NCI-H226 (cell line): Measurements from ENCODE around the gene APP.
A peak's percentile ranks its signal among the peaks of the same experiment; 100 is the strongest.

Source experiments
- DNase-seq: peaks from one replicate; pipeline ENCODE4 v3.0.0-alpha.2; 2015

The APP gene

GRCh38 chr21:25967901-25968438 is 202.6 kb downstream of the APP start:
- DNase-seq, result no peak

- no peak for DNase-seq
These were observed 203.2 kb downstream of the APP start for GRCh38 chr21:25967181-25967900.

GRCh38 chr21:25965951-25966707 is 204.4 kb downstream of the APP start:
- DNase-seq, result no peak

- no peak for DNase-seq
These were observed 205.6 kb downstream of the APP start for GRCh38 chr21:25964926-25965325.

- DNase-seq, result no peak
These were observed 206.6 kb downstream of the APP start for GRCh38 chr21:25964015-25964414.

- DNase-seq, result peak; percentile 79
These were observed 207.4 kb downstream of the APP start for GRCh38 chr21:25963181-25963580.

GRCh38 chr21:25961042-25961441 is 209.5 kb downstream of the APP start:
- no peak for DNase-seq

- no peak for DNase-seq
These were observed 210.2 kb downstream of the APP start for GRCh38 chr21:25960402-25960801.

GRCh38 chr21:25959799-25960198 is 210.8 kb downstream of the APP start:
- no peak for DNase-seq

- DNase-seq, result peak; percentile 43
These were observed 213.4 kb downstream of the APP start for GRCh38 chr21:25956993-25957714.

- DNase-seq, result no peak
These were observed 214.9 kb downstream of the APP start for GRCh38 chr21:25955646-25956045.

- no peak for DNase-seq
These were observed 216.9 kb downstream of the APP start for GRCh38 chr21:25953659-25954058.

- no peak for DNase-seq
These were observed 217.4 kb downstream of the APP start for GRCh38 chr21:25953196-25953595.

- no peak for DNase-seq
These were observed 218.3 kb downstream of the APP start for GRCh38 chr21:25952306-25952705.

- DNase-seq, result no peak
These were observed 220.9 kb downstream of the APP start for GRCh38 chr21:25949701-25950100.

- no peak for DNase-seq
These were observed 225.8 kb downstream of the APP start for GRCh38 chr21:25944672-25945213.

GRCh38 chr21:25944082-25944481 is 226.5 kb downstream of the APP start:
- DNase-seq, result no peak

GRCh38 chr21:25942135-25942534 is 228.4 kb downstream of the APP start:
- no peak for DNase-seq

GRCh38 chr21:25939396-25939761 is 231.2 kb downstream of the APP start:
- no peak for DNase-seq

- DNase-seq, result no peak
These were observed 231.7 kb downstream of the APP start for GRCh38 chr21:25938658-25939395.

- no peak for DNase-seq
These were observed 233.8 kb downstream of the APP start for GRCh38 chr21:25936776-25937175.

GRCh38 chr21:25934771-25935224 is 235.8 kb downstream of the APP start:
- peak; percentile 95 for DNase-seq
